ENCODE results near the gene TMEM184A. TPM values are rescaled to one million over a fixed set of nuclear protein-coding genes. Genes with fewer than 3 reads are reported as not detected.
A peak's percentile ranks its signal among the peaks of the same experiment; 100 is the strongest.

The TMEM184A gene
- total and polyA plus RNA-seq, 10 of the 15 experiments (the other 5 are each of a cell fraction or from before 2014, with no cell fraction given), result 0.04 to 0.15 TPM; not detected in 8

DNA sequence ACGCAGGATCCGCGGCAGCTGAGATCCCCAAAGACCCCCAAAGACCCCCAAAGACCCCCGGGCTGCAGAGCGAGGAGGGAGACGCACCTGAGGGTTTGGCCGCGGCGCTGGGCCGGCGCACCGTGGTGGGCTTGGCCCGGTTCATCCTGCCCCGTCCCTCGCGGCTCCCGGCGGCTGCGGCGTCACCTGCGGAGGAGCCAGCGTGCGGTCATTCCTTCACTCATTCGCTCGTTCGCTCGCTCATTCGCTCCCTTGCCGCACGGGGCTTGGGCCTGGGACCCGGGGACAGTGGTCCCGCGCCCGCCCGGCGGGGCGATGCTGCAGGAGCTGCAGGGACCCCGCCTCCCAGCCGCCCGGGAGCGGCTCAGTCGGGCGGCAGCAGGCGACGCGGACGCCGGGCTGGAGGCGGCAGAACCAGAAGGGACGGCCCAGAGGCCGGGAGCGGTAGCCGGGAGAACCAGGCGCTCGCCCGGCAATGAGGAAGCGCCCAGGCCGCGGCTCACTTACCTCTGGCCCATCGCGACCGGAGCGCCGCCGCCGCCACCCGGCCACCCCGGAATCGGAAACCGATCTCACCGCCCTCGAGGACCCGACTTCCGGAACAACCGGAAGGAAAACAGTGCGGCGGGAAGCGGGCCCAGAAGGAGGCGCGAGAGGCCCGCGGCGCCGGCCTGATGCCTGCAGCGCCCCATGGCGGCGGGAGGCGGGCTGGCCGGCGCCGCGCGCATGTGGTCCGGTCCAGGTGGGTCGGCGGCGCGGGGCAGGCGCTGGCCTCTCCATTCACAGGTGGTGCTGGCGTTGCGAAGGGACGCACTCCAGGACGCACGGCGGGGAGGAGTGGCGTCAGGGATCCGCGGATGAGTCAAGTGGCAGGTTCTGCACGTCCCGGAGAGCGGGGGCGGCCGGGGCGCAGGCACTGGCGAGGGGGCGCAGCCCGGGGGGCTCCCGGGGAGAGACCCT lies 51.9 kb downstream of the TMEM184A start, which contains the start of gene INTS1 (continued):
- TF ChIP-seq, protein P1, sequence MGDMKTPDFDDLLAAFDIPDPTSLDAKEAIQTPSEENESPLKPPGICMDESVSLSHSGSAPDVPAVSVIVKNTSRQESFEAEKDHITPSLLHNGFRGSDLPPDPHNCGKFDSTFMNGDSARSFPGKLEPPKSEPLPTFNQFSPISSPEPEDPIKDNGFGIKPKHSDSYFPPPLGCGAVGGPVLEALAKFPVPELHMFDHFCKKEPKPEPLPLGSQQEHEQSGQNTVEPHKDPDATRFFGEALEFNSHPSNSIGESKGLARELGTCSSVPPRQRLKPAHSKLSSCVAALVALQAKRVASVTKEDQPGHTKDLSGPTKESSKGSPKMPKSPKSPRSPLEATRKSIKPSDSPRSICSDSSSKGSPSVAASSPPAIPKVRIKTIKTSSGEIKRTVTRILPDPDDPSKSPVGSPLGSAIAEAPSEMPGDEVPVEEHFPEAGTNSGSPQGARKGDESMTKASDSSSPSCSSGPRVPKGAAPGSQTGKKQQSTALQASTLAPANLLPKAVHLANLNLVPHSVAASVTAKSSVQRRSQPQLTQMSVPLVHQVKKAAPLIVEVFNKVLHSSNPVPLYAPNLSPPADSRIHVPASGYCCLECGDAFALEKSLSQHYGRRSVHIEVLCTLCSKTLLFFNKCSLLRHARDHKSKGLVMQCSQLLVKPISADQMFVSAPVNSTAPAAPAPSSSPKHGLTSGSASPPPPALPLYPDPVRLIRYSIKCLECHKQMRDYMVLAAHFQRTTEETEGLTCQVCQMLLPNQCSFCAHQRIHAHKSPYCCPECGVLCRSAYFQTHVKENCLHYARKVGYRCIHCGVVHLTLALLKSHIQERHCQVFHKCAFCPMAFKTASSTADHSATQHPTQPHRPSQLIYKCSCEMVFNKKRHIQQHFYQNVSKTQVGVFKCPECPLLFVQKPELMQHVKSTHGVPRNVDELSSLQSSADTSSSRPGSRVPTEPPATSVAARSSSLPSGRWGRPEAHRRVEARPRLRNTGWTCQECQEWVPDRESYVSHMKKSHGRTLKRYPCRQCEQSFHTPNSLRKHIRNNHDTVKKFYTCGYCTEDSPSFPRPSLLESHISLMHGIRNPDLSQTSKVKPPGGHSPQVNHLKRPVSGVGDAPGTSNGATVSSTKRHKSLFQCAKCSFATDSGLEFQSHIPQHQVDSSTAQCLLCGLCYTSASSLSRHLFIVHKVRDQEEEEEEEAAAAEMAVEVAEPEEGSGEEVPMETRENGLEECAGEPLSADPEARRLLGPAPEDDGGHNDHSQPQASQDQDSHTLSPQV (IDR thresholded peaks at IDR 0.05), result peak; percentile 92
- TF ChIP-seq CHD4 (IDR thresholded peaks at IDR 0.05) (no peak), SIX5 (IDR thresholded peaks at IDR 0.05; ENCODE audit: low read depth, low read length, severe bottlenecking) (peak; percentile 76), RAD21 (IDR thresholded peaks at IDR 0.05; ENCODE audit: insufficient read depth, low read depth, low read length) (0 out of 2 replicates have a peak, but pooled peaks have one; percentile 17), EGR1 (IDR thresholded peaks at IDR 0.05; ENCODE audit: borderline replicate concordance in 1 of 2, low read depth in 2 of 2, low read length in 2 of 2) (peak in 1 of 2 experiments; percentile 92; a peak in 2 of 3 replicates), POU2F2 (IDR thresholded peaks at IDR 0.05; ENCODE audit: borderline replicate concordance, low read depth, low read length) (0 out of 3 replicates have a peak, but pooled peaks have one; percentile 66), TARDBP (IDR thresholded peaks at IDR 0.05; ENCODE audit: borderline replicate concordance) (0 out of 2 replicates have a peak, but pooled peaks have one; percentile 81), STAT1 (conservative IDR thresholded peaks at IDR 0.05) (0 out of 2 replicates have a peak, but pooled peaks have one; percentile 69), TCF7 (IDR thresholded peaks at IDR 0.05; ENCODE audit: borderline replicate concordance) (no peak)
- TF ChIP-seq, protein P2, sequence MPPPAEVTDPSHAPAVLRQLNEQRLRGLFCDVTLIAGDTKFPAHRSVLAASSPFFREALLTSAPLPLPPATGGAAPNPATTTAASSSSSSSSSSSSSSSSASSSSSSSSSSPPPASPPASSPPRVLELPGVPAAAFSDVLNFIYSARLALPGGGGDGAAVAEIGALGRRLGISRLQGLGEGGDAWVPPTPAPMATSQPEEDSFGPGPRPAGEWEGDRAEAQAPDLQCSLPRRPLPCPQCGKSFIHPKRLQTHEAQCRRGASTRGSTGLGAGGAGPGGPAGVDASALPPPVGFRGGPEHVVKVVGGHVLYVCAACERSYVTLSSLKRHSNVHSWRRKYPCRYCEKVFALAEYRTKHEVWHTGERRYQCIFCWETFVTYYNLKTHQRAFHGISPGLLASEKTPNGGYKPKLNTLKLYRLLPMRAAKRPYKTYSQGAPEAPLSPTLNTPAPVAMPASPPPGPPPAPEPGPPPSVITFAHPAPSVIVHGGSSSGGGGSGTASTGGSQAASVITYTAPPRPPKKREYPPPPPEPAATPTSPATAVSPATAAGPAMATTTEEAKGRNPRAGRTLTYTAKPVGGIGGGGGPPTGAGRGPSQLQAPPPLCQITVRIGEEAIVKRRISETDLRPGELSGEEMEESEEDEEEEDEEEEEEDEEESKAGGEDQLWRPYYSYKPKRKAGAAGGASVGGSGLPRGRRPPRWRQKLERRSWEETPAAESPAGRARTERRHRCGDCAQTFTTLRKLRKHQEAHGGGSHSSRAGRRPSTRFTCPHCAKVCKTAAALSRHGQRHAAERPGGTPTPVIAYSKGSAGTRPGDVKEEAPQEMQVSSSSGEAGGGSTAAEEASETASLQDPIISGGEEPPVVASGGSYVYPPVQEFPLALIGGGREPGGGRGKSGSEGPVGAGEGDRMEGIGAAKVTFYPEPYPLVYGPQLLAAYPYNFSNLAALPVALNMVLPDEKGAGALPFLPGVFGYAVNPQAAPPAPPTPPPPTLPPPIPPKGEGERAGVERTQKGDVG (CRISPR knock-in tag; IDR thresholded peaks at IDR 0.05), result no peak
- TF ChIP-seq, protein P3, sequence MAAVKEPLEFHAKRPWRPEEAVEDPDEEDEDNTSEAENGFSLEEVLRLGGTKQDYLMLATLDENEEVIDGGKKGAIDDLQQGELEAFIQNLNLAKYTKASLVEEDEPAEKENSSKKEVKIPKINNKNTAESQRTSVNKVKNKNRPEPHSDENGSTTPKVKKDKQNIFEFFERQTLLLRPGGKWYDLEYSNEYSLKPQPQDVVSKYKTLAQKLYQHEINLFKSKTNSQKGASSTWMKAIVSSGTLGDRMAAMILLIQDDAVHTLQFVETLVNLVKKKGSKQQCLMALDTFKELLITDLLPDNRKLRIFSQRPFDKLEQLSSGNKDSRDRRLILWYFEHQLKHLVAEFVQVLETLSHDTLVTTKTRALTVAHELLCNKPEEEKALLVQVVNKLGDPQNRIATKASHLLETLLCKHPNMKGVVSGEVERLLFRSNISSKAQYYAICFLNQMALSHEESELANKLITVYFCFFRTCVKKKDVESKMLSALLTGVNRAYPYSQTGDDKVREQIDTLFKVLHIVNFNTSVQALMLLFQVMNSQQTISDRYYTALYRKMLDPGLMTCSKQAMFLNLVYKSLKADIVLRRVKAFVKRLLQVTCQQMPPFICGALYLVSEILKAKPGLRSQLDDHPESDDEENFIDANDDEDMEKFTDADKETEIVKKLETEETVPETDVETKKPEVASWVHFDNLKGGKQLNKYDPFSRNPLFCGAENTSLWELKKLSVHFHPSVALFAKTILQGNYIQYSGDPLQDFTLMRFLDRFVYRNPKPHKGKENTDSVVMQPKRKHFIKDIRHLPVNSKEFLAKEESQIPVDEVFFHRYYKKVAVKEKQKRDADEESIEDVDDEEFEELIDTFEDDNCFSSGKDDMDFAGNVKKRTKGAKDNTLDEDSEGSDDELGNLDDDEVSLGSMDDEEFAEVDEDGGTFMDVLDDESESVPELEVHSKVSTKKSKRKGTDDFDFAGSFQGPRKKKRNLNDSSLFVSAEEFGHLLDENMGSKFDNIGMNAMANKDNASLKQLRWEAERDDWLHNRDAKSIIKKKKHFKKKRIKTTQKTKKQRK (IDR thresholded peaks at IDR 0.05; ENCODE audit: low read depth, low read length), result no peak
- TF ChIP-seq, protein P4, sequence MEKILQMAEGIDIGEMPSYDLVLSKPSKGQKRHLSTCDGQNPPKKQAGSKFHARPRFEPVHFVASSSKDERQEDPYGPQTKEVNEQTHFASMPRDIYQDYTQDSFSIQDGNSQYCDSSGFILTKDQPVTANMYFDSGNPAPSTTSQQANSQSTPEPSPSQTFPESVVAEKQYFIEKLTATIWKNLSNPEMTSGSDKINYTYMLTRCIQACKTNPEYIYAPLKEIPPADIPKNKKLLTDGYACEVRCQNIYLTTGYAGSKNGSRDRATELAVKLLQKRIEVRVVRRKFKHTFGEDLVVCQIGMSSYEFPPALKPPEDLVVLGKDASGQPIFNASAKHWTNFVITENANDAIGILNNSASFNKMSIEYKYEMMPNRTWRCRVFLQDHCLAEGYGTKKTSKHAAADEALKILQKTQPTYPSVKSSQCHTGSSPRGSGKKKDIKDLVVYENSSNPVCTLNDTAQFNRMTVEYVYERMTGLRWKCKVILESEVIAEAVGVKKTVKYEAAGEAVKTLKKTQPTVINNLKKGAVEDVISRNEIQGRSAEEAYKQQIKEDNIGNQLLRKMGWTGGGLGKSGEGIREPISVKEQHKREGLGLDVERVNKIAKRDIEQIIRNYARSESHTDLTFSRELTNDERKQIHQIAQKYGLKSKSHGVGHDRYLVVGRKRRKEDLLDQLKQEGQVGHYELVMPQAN (conservative IDR thresholded peaks at IDR 0.05), result peak; percentile 78; the same call in 1 of the 2 replicates

All from GM12878 (cell line).